Stimulated activated CD4-positive, alpha-beta T cell treated with anti-CD3 and anti-CD28 coated beads, Interleukin-1b, Interleukin-23, amount 100 ng/mL, for 24 hours (primary cell): ENCODE data around the gene ARHGEF12.

ENCODE experiments used
- DNase-seq, 4 experiments: peaks; one replicate each; pipeline ENCODE4 v3.0.0-alpha.2; 2020; ENCODE audit warnings: low read depth in 4 of 4, low spot score in 1 of 4

Gene ARHGEF12

GRCh38 chr11:120529911-120530310, 193.7 kb downstream of the ARHGEF12 start:
- no peak for DNase-seq

GRCh38 chr11:120532082-120532831, 196.0 kb downstream of the ARHGEF12 start:
- DNase-seq: no peak

DNA sequence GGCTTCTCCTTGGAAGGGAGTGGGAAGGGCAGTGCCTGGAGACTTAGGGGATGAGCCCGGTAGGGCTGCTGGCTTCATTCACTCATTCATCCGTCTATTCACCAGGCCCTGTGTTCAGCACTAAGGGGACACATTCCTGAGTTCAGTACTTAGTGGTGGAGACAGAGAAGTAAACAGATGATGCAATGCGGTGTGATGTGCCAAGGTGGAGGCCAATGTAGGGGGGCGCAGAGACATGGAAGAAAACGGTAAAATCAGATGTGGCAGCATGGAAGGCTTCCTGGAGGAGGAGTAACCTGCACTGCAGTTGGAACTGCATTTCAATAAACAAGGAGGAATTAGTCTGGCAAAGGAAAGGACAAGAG, 196.6 kb downstream of the ARHGEF12 start:
- DNase-seq: no peak

- no peak for DNase-seq
Observed at GRCh38 chr11:120536091-120536796, 200.0 kb downstream of the ARHGEF12 start.

- DNase-seq: no peak
Observed at GRCh38 chr11:120536797-120537169, 200.6 kb downstream of the ARHGEF12 start.

GRCh38 chr11:120537996-120538395, 201.8 kb downstream of the ARHGEF12 start:
- DNase-seq: no peak

- DNase-seq: no peak
Observed at GRCh38 chr11:120538707-120539106, 202.5 kb downstream of the ARHGEF12 start.
